Stomach smooth muscle (tissue), 2 donors: ENCODE data around the gene ADGRG4.

Experiments used
- H3K27ac ChIP-seq: one replicate; pipeline ENCODE4 v1.7.0; 2013; ENCODE audit warnings: mild to moderate bottlenecking, low read length, inconsistent platforms
- H3K27me3 ChIP-seq, 2 donors: one replicate each; pipeline ENCODE4 v1.7.0; 2013; ENCODE audit warnings: low read length in 2 of 2; ENCODE audit not compliant: insufficient read depth in 2 of 2, control insufficient read depth in 1 of 2
- H3K36me3 ChIP-seq, 2 donors: one replicate each; pipeline ENCODE4 v1.7.0; 2013; ENCODE audit warnings: low read length in 2 of 2; ENCODE audit not compliant: control insufficient read depth in 2 of 2, insufficient read depth in 2 of 2
- H3K4me1 ChIP-seq: one replicate; pipeline ENCODE4 v1.7.0; 2013; ENCODE audit warnings: low read length; ENCODE audit not compliant: control insufficient read depth, insufficient read depth
- H3K4me3 ChIP-seq, 2 donors: one replicate each; pipeline ENCODE4 v1.7.0; 2013; ENCODE audit warnings: low read length in 2 of 2
- H3K9ac ChIP-seq, 2 donors: one replicate each; pipeline ENCODE4 v1.7.0; 2013; ENCODE audit warnings: low read length in 2 of 2, mild to moderate bottlenecking in 1 of 2
- H3K9me3 ChIP-seq, 2 donors: one replicate each; pipeline ENCODE4 v1.7.0; 2013; ENCODE audit warnings: low read length in 2 of 2; ENCODE audit not compliant: control insufficient read depth in 2 of 2
- donor health status: healthy.
- donor health status: Pancreatic carcinoma.

The ADGRG4 gene

DNA sequence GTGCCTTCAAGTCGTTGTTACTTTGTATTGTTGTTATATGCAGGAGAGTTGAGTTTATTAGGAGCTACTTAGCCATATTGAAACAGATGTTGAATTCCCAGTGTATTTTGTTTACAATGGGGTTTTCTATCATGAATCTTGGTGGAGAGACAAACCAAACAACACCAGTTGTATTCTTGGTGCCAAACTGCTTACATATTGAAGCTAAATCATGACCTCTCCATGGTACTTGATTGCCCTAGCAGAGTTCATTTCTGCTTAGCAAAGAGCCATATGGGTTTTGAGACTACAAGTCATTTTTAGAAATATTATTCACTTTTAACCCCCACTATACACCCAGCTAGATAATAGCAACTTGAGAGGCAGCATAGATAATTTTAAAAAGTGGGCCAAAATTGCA is 85.4 kb downstream of the ADGRG4 start:
- H3K4me1 ChIP-seq = no peaks in the 10 kb centered on the region
- H3K27me3 ChIP-seq = peaks cover 0 to 4% of the 10 kb centered on the region in 2 donors
- no peak overlapping the region for H3K4me3 ChIP-seq
- H3K36me3 ChIP-seq = no peaks in the 10 kb centered on the region
- no peak overlapping the region for H3K9ac ChIP-seq
- no peaks in the 10 kb centered on the region for H3K9me3 ChIP-seq
- no peak overlapping the region for H3K27ac ChIP-seq

DNA sequence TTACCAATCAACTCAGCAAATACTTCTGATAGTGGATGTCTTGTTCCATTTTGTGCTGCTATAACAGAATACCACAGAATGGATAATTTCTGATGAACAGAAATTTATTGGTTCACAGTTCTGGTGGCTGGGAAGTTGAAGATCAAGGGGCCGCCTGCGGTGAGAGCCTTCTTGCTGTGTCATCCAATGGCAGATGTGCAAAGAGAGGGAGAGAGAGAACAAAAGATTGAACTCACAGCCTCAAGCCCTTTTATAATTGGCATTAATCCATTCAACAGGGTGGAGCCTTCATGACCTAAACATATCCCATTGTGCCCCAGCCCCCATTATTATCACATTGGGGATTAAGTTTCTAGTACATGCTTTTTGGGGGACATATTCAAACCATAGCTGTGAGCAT is 86.1 kb downstream of the ADGRG4 start:
- Histone ChIP-seq H3K36me3 (no peaks in the 10 kb centered on the region), H3K4me1 (no peaks in the 10 kb centered on the region), H3K27ac (no peak overlapping the region), H3K4me3 (no peak overlapping the region), H3K27me3 (peaks cover 0 to 5% of the 10 kb centered on the region in 2 donors), H3K9me3 (no peaks in the 10 kb centered on the region), H3K9ac (no peak overlapping the region)

DNA sequence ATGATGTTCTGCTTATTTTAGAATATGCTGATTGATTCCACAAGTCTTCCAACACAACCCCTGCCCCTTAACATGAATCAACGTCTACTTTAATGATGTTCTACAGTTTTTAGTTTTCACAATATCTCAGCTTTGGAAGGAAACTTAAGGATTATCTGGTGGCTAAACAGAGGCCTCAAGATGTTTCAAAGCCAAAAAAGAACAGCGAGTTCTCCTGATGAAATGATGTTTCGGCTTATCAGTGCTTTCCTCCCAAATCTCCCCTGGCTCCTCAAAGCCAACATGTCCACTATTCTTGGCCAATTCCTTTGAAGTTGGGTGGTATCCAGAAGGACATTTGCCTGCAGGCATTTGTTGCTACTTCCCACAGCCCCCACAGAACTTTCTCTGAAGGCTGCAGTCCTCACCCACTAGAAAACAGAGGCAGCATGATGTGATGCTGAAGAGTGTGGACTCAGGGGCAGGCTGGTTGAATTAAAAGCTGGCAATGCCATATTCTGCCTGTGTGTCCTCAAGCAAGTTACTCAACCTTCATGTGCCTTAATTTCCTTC is 87.3 kb downstream of the ADGRG4 start:
- no peaks in the 10 kb centered on the region for H3K9me3 ChIP-seq
- no peaks in the 10 kb centered on the region for H3K36me3 ChIP-seq
- H3K27ac ChIP-seq = no peak overlapping the region
- peaks cover 0 to 8% of the 10 kb centered on the region in 2 donors for H3K27me3 ChIP-seq
- H3K4me3 ChIP-seq = no peak overlapping the region
- H3K9ac ChIP-seq = no peak overlapping the region
- H3K4me1 ChIP-seq = no peaks in the 10 kb centered on the region

DNA sequence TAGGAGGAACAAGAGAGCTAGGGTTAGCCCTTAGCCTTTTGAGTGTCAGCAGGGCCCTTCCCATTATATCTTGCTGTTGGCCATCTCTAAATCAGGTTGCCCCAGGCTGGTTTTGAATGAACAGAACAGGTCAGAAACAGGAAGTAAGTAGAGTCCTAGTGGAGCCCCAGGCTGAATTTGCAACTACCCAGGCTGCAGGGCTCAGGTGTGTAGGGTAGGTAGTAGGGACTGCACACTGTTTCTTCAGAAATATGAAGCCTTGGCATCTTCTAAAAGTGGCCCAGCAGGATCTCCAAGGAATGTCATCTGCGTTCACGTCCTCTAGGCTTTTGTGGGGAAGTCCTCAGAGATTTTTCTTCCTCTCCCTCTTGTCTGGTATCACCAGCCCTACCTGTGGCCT is 90.2 kb downstream of the ADGRG4 start:
- Histone ChIP-seq H3K9ac (no peak overlapping the region), H3K36me3 (no peaks in the 10 kb centered on the region), H3K4me3 (no peak overlapping the region), H3K9me3 (no peaks in the 10 kb centered on the region), H3K4me1 (no peaks in the 10 kb centered on the region), H3K27ac (no peak overlapping the region), H3K27me3 (peaks cover 0 to 9% of the 10 kb centered on the region in 2 donors)

DNA sequence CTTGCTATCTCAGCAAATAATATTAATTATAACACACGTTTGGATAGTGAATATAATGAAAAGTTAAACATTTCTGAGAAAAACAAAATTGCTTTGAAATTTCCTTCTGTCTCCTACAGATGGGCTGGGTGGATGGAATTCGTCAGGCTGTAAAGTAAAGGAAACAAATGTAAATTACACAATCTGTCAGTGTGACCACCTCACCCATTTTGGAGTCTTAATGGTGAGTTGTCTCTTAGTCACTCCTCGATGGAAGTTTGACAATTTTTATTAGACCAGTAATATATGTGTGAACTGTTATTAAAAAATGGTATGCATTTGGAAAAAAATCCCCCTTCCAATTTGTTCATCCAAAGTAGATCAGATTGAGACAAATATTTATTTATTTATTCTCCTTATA is 94.5 kb downstream of the ADGRG4 start:
- Histone ChIP-seq H3K4me3 (no peak overlapping the region), H3K36me3 (no peaks in the 10 kb centered on the region), H3K27me3 (peaks cover 0 to 9% of the 10 kb centered on the region in 2 donors), H3K4me1 (no peaks in the 10 kb centered on the region), H3K9me3 (no peaks in the 10 kb centered on the region), H3K9ac (no peak overlapping the region), H3K27ac (no peak overlapping the region)

DNA sequence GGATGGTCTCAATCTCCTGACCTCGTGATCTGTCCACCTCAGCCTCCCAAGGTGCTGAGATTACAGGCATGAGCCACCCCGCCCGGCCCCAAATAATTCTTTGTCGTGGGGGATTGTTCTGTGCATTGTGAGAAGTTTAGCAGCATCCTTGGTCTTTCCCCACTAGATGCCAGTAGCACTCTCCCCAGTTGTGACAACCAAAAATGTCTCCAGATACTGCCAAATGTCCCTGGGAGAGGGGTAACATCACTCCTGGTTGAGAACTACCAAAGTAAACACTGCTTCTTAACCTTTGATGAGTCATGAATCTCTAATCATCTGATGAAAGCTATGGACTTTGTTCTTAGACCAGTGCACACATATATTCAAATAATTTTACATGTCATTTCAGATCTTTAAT is 96.2 kb downstream of the ADGRG4 start:
- H3K4me3 ChIP-seq = no peak overlapping the region
- no peak overlapping the region for H3K27ac ChIP-seq
- H3K9ac ChIP-seq = no peak overlapping the region
- peaks cover 0 to 3% of the 10 kb centered on the region in 2 donors for H3K27me3 ChIP-seq
- H3K9me3 ChIP-seq = no peaks in the 10 kb centered on the region
- no peaks in the 10 kb centered on the region for H3K36me3 ChIP-seq
- no peaks in the 10 kb centered on the region for H3K4me1 ChIP-seq

DNA sequence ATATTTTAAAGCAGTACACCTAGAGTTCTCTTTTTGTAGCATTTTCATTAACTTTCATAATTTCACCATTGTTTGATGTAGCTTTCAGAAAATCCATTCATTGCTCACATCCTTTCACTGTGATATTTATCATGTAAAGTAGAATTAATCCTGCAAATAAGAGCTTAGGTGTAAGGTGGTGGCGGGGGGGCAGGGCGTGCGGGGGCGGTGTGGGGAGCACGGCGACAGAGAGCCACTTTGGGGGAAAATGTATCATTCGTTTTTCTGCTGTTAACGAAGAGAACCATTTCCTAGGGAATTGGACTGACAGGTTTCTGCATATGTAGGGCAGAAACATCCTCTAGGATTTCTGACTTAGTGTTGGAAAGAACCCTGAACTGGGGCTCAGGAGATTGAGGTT is 104.4 kb downstream of the ADGRG4 start:
- Histone ChIP-seq H3K27ac (no peak overlapping the region), H3K9ac (no peak overlapping the region), H3K36me3 (no peaks in the 10 kb centered on the region), H3K27me3 (peaks cover 0 to 8% of the 10 kb centered on the region in 2 donors), H3K4me3 (no peak overlapping the region), H3K4me1 (no peaks in the 10 kb centered on the region), H3K9me3 (no peaks in the 10 kb centered on the region)

DNA sequence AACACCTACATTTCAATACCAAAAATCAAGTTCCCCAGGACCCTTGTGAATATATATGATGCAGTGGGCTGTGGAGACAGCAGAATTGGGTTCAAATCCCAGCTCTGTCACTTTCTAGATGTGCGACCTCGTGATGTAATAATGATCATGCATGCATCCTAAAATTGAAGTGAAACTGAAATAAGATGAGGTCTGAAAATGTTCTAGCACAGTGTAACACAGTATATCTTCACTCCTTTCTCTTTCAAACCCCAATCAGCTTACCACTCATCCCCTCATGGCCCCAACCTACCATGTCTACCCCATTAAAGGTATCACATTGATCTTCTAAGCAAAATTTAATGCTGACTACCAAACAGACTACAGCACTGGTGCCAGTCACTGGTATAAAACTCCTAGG is 117.0 kb downstream of the ADGRG4 start:
- no peak overlapping the region for H3K9ac ChIP-seq
- H3K4me1 ChIP-seq = no peaks in the 10 kb centered on the region
- no peak overlapping the region for H3K27ac ChIP-seq
- peaks cover 0 to 2% of the 10 kb centered on the region in 2 donors for H3K27me3 ChIP-seq
- no peaks in the 10 kb centered on the region for H3K36me3 ChIP-seq
- H3K9me3 ChIP-seq = peaks cover 0 to 2% of the 10 kb centered on the region in 2 donors
- H3K4me3 ChIP-seq = no peak overlapping the region

DNA sequence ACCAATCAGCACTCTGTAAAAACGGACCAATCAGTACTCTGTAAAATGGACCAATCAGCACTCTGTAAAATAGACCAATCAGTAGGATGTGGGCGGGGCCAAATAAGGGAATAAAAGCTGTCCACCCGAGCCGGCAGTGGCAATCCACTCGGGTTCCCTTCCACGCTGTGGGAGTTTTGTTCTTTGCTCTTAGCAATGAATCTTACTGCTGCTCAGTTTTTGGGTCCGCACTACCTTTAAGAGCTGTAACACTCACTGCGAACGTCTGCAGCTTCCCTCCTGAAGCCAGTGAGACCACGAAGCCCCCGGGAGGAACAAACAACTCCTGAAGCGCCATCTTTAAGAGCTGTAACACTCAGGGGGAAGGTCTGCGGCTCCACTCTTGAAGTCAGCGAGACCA is 120.6 kb downstream of the ADGRG4 start:
- Histone ChIP-seq H3K27ac (no peak overlapping the region), H3K4me1 (no peaks in the 10 kb centered on the region), H3K9me3 (peaks cover 0 to 2% of the 10 kb centered on the region in 2 donors), H3K4me3 (no peak overlapping the region), H3K27me3 (no peaks in the 10 kb centered on the region), H3K36me3 (no peaks in the 10 kb centered on the region), H3K9ac (no peak overlapping the region)

DNA sequence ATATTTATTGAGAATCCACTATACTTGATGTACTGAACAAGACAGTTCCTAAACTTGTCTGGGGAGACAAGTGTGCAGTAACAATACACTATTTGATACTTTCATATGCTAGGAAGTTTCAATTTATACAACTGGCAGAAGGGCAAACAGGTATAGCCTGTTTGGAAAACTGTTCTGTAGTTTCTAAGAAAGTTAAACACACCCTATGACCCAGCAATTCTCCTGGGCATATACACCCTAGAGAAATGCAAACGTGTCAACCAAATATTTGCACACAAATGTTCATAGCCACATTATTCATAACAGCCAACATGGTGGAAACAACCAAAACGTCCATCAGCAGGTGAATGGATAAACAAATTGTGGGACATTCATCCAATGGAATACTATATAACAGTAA is 123.0 kb downstream of the ADGRG4 start:
- Histone ChIP-seq H3K27me3 (no peaks in the 10 kb centered on the region), H3K36me3 (no peaks in the 10 kb centered on the region), H3K4me1 (no peaks in the 10 kb centered on the region), H3K9ac (no peak overlapping the region), H3K9me3 (peaks cover 0 to 2% of the 10 kb centered on the region in 2 donors), H3K27ac (no peak overlapping the region), H3K4me3 (no peak overlapping the region)

DNA sequence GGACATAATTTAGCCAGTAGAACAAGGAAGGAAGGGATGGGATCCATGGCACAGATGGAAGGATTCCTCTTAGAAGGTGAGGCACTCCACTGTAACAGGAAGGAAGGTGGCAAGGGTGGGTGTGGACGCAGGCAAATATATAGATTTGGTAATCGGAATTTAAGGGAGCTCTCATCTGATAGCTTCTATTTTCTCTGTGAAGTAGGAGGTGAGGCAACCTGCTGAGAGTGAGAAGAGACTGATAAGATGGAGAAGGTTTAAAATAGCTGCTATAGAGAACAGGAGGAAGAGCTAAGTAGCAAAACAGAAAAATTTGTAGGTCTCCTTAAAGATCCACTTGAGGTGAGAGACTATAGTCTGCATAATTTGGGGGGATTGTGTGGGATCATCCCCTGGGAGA is 125.2 kb downstream of the ADGRG4 start:
- H3K4me3 ChIP-seq = no peak overlapping the region
- no peaks in the 10 kb centered on the region for H3K36me3 ChIP-seq
- H3K9ac ChIP-seq = no peak overlapping the region
- H3K27me3 ChIP-seq = peaks cover 0 to 6% of the 10 kb centered on the region in 2 donors
- H3K4me1 ChIP-seq = no peaks in the 10 kb centered on the region
- no peak overlapping the region for H3K27ac ChIP-seq
- no peaks in the 10 kb centered on the region for H3K9me3 ChIP-seq
